NOMO-1 treated with DMSO at 0.1 percent for 48 hours (cell line): ENCODE measurements around the gene MAT2A.
A peak's percentile ranks its signal among the peaks of the same experiment; 100 is the strongest.

Experiments used
- DNase-seq: peaks from one replicate; lab custom pipeline; 2025; ENCODE audit not compliant: unreplicated experiment; lab: John Stamatoyannopoulos, UW

Gene MAT2A

GRCh38 chr2:85538507-85539360 is at the start of gene MAT2A:
Gene MAT2A, plus strand, starts transcription at chr2:85539168. Its CDS starts 120 bp downstream, at chr2:85539288.
- DNase-seq, result peak; percentile 84

GRCh38 chr2:85490861-85491755 is 47.9 kb upstream of the MAT2A start:
- no peak for DNase-seq

GRCh38 chr2:85496436-85496835 is 42.5 kb upstream of the MAT2A start:
- no peak for DNase-seq

- DNase-seq, result no peak
Measured at GRCh38 chr2:85497944-85498630, 40.9 kb upstream of the MAT2A start.

- peak; percentile 95 for DNase-seq
Measured at GRCh38 chr2:85501248-85501647, 37.7 kb upstream of the MAT2A start.

- no peak for DNase-seq
Measured at GRCh38 chr2:85502720-85503119, 36.2 kb upstream of the MAT2A start.

- DNase-seq, result no peak
Measured at GRCh38 chr2:85503168-85503850, 35.7 kb upstream of the MAT2A start.

GRCh38 chr2:85503851-85504777 is 34.9 kb upstream of the MAT2A start:
- DNase-seq, result no peak

- no peak for DNase-seq
Measured at GRCh38 chr2:85504778-85505261, 34.1 kb upstream of the MAT2A start.

- DNase-seq, result no peak
Measured at GRCh38 chr2:85505551-85506238, 33.3 kb upstream of the MAT2A start.

- no peak for DNase-seq
Measured at GRCh38 chr2:85506768-85507181, 32.2 kb upstream of the MAT2A start.

- DNase-seq, result peak; percentile 15
Measured at GRCh38 chr2:85511008-85511811, 27.8 kb upstream of the MAT2A start.

GRCh38 chr2:85514323-85514722 is 24.6 kb upstream of the MAT2A start:
- DNase-seq, result no peak

GRCh38 chr2:85516653-85517389 is 22.1 kb upstream of the MAT2A start:
- DNase-seq, result peak; percentile 70

GRCh38 chr2:85522090-85522647 is 16.8 kb upstream of the MAT2A start:
- DNase-seq, result no peak

GRCh38 chr2:85523062-85523902 is 15.7 kb upstream of the MAT2A start:
- no peak for DNase-seq
